ENCODE data around the gene POTEI. TPM values are rescaled to one million over a fixed set of nuclear protein-coding genes. Genes with fewer than 3 reads are reported as not detected.
"Not testable (repeated sequence)": the region's sequence is repeated elsewhere in the genome, so short reads cannot be mapped to it uniquely, and the experiment has no call there.

Gene POTEI

GRCh38 chr2:130453955-130454711 lies 55.0 kb downstream of the POTEI start:
- not testable (repeated sequence) for H3K4me1 ChIP-seq (ENCODE audit: control insufficient read depth, insufficient read depth, low read length); H3K4me2 ChIP-seq (ENCODE audit: low read length); H3K4me3 ChIP-seq (ENCODE audit: low read length); H3K9me3 ChIP-seq (replicated peaks; ENCODE audit: low read length); H3K27me3 ChIP-seq (ENCODE audit: control insufficient read depth, insufficient read depth, low read length); H3K9ac ChIP-seq (ENCODE audit: low read depth, low read length); H3K36me3 ChIP-seq (ENCODE audit: insufficient read depth, low read length)

GRCh38 chr2:130452897-130453296 lies 56.2 kb downstream of the POTEI start:
- H3K4me3 ChIP-seq (ENCODE audit: low read length); H3K9ac ChIP-seq (ENCODE audit: low read depth, low read length); H3K36me3 ChIP-seq (ENCODE audit: insufficient read depth, low read length); H3K9me3 ChIP-seq (replicated peaks; ENCODE audit: low read length); H3K27me3 ChIP-seq (ENCODE audit: control insufficient read depth, insufficient read depth, low read length); H3K4me1 ChIP-seq (ENCODE audit: control insufficient read depth, insufficient read depth, low read length); H3K4me2 ChIP-seq (ENCODE audit: low read length): not testable (repeated sequence)

DNA sequence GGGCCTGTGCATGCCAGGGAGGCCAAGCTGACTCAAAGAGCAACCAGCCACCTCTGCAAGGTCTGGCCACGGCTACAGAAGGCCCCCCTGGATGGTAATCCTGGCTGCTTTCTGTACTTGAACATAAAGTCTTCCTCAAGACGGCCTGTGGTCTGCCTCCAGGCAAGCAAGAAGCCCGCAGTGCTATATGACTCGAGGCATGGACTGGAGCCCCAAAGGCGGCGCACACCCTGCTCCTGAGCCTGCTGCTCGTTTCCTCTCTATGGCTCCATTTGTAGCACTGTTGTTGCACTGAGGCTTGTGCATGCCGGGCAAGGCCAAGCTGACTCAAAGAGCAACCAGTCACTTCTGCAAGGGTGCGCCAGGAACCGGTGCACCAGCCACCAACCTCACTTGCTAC lies 57.3 kb downstream of the POTEI start:
- not testable (repeated sequence) for H3K36me3 ChIP-seq (ENCODE audit: insufficient read depth, low read length); H3K4me2 ChIP-seq (ENCODE audit: low read length); H3K9me3 ChIP-seq (replicated peaks; ENCODE audit: low read length); H3K27me3 ChIP-seq (ENCODE audit: control insufficient read depth, insufficient read depth, low read length); H3K4me3 ChIP-seq (ENCODE audit: low read length); H3K9ac ChIP-seq (ENCODE audit: low read depth, low read length); H3K4me1 ChIP-seq (ENCODE audit: control insufficient read depth, insufficient read depth, low read length)

DNA sequence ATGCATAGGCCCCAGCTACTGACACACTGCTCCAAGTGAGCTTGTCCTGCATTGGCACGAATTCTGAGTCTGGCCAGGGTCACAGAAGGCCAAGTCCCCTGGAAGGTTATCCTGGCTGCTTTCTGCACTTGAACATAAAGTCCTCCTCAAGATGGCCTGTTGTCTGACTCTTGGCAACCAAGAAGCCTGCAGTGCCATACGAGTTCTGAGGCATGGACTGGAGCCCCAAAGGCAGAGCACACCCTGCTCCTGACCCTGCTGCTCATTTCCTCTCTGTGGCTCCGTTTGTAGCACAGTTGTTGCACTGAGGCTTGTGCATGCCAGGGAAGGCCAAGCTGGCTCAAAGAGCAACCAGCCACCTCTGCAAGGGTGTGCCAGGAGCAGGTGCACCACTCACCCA lies 57.9 kb downstream of the POTEI start:
- not testable (repeated sequence) for H3K4me2 ChIP-seq (ENCODE audit: low read length); H3K27me3 ChIP-seq (ENCODE audit: control insufficient read depth, insufficient read depth, low read length); H3K36me3 ChIP-seq (ENCODE audit: insufficient read depth, low read length); H3K9me3 ChIP-seq (replicated peaks; ENCODE audit: low read length); H3K9ac ChIP-seq (ENCODE audit: low read depth, low read length); H3K4me3 ChIP-seq (ENCODE audit: low read length); H3K4me1 ChIP-seq (ENCODE audit: control insufficient read depth, insufficient read depth, low read length)

- not testable (repeated sequence) for H3K9me3 ChIP-seq (replicated peaks; ENCODE audit: low read length); H3K36me3 ChIP-seq (ENCODE audit: insufficient read depth, low read length); H3K4me3 ChIP-seq (ENCODE audit: low read length); H3K4me2 ChIP-seq (ENCODE audit: low read length); H3K9ac ChIP-seq (ENCODE audit: low read depth, low read length); H3K4me1 ChIP-seq (ENCODE audit: control insufficient read depth, insufficient read depth, low read length); H3K27me3 ChIP-seq (ENCODE audit: control insufficient read depth, insufficient read depth, low read length)
Observed at GRCh38 chr2:130450366-130450765, 58.8 kb downstream of the POTEI start.

GRCh38 chr2:130427631-130428030 lies 81.5 kb downstream of the POTEI start:
- H3K36me3 ChIP-seq (ENCODE audit: insufficient read depth, low read length); H3K9ac ChIP-seq (ENCODE audit: low read depth, low read length); H3K9me3 ChIP-seq (replicated peaks; ENCODE audit: low read length); H3K4me1 ChIP-seq (ENCODE audit: control insufficient read depth, insufficient read depth, low read length); H3K27me3 ChIP-seq (ENCODE audit: control insufficient read depth, insufficient read depth, low read length); H3K4me3 ChIP-seq (ENCODE audit: low read length): not testable (repeated sequence)
- H3K4me2 ChIP-seq (ENCODE audit: low read length): peak overlapping the region; percentile 33

DNA sequence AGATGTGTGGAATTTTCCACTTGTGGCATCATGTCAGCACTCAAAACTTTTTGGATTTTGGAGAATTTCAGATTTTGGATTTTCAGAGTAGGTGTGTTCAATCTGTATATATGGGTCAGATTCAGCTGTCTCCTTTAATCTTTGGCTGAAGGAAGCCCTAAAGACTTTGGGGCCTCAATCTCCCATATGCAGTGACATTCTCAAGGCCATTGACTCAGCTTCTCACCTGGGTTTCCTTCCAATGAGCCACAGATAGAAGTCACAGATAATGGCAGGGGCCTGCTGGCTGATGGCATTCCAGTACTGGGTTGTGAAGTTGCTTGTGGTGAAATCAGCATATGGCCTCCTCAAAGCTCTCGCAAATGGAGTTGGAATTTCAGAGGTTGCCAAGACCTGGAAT lies 90.3 kb downstream of the POTEI start:
- H3K4me3 ChIP-seq (ENCODE audit: low read length); H3K4me1 ChIP-seq (ENCODE audit: control insufficient read depth, insufficient read depth, low read length); H3K9me3 ChIP-seq (replicated peaks; ENCODE audit: low read length); H3K27me3 ChIP-seq (ENCODE audit: control insufficient read depth, insufficient read depth, low read length); H3K4me2 ChIP-seq (ENCODE audit: low read length); H3K9ac ChIP-seq (ENCODE audit: low read depth, low read length); H3K36me3 ChIP-seq (ENCODE audit: insufficient read depth, low read length): not testable (repeated sequence)

GRCh38 chr2:130416693-130417092 lies 92.4 kb downstream of the POTEI start:
- not testable (repeated sequence) for H3K36me3 ChIP-seq (ENCODE audit: insufficient read depth, low read length); H3K4me3 ChIP-seq (ENCODE audit: low read length); H3K4me2 ChIP-seq (ENCODE audit: low read length); H3K9me3 ChIP-seq (replicated peaks; ENCODE audit: low read length); H3K4me1 ChIP-seq (ENCODE audit: control insufficient read depth, insufficient read depth, low read length); H3K27me3 ChIP-seq (ENCODE audit: control insufficient read depth, insufficient read depth, low read length); H3K9ac ChIP-seq (ENCODE audit: low read depth, low read length)

Small RNA genes lying within 50 kb of the gene (small RNA-seq; reads per million reads assigned to genes)
- gene RF00017 (not detected), gene RNU6-473P (not detected)

All from skeletal muscle satellite cell (primary cell).